HEK293 (cell line): ENCODE measurements around the gene GLYATL1B.
"Not testable (repeated sequence)": the region's sequence is repeated elsewhere in the genome, so short reads cannot be mapped to it uniquely, and the experiment has no call there.

Source experiments
- CTCF ChIA-PET: fragments of 350-600 bp; formaldehyde crosslinking; extraction: SDS; loops from one replicate; lab custom pipeline; 2021; ENCODE audit warnings: antibody characterized with exemption; lab: Yijun Ruan, JAX
- POLR2A ChIA-PET: fragments of 300-600 bp; formaldehyde crosslinking; extraction: SDS; loops from one replicate; lab custom pipeline; 2020; ENCODE audit warnings: antibody characterized with exemption, inconsistent platforms; lab: Yijun Ruan, JAX
- H3K27ac ChIP-seq: fragments of 200-500 bp; sonication (Bioruptor generic); 2 replicates; pipeline ENCODE4 v1.5.1; 2014; ENCODE audit warnings: low read depth, low read length, control low read depth, inconsistent platforms; ENCODE audit errors: extremely low read depth
- H3K36me3 ChIP-seq, 2 experiments: fragments of 200-500 bp in 1 of 2; sonication (Bioruptor generic) in 1 of 2; 1 replicate in 1 of 2; 2 replicates in 1 of 2; pipeline ENCODE4 v1.5.1; 2014 to 2017; ENCODE audit warnings: inconsistent platforms in 2 of 2, low read length in 2 of 2; ENCODE audit not compliant: control insufficient read depth in 2 of 2, insufficient read depth in 1 of 2
- H3K4me1 ChIP-seq: fragments of 200-500 bp; sonication (Bioruptor generic); 2 replicates; pipeline ENCODE4 v1.5.1; 2014; ENCODE audit warnings: mild to moderate bottlenecking, low read length, inconsistent platforms; ENCODE audit not compliant: control insufficient read depth, insufficient read depth
- H3K4me3 ChIP-seq: 2 replicates; pipeline ENCODE4 v1.5.1; 2011; ENCODE audit warnings: low read depth, mild to moderate bottlenecking, control low read depth, low read length, moderate library complexity
- H3K9me3 ChIP-seq: fragments of 200-500 bp; sonication (Bioruptor generic); 2 replicates; pipeline ENCODE4 v1.5.1; 2014; ENCODE audit warnings: low read depth, low read length, inconsistent platforms; ENCODE audit not compliant: control insufficient read depth, insufficient read depth
- CTCF ChIP-seq: fragments of 450-650 bp; formaldehyde crosslinking; IDR thresholded peaks from 2 replicates; pipeline ENCODE4 v1.5.1; 2016; ENCODE audit warnings: missing biosample characterization, missing genetic modification characterization
- ELK4 ChIP-seq: IDR thresholded peaks from 2 replicates; pipeline ENCODE4 v1.6.1; 2011; ENCODE audit warnings: mild to moderate bottlenecking, low read depth, low read length, borderline replicate concordance
- GLIS1 ChIP-seq: fragments of 450-650 bp; formaldehyde crosslinking; IDR thresholded peaks from 2 replicates; pipeline ENCODE4 v1.5.1; 2016; ENCODE audit warnings: missing biosample characterization, missing genetic modification characterization
- KLF17 ChIP-seq: fragments of 450-650 bp; formaldehyde crosslinking; IDR thresholded peaks from 2 replicates; pipeline ENCODE4 v1.5.1; 2016; ENCODE audit warnings: missing biosample characterization, missing genetic modification characterization
- ZNF132 ChIP-seq: fragments of 450-650 bp; formaldehyde crosslinking; IDR thresholded peaks from 2 replicates; pipeline ENCODE4 v1.5.1; 2017; ENCODE audit warnings: missing biosample characterization, missing genetic modification characterization, borderline replicate concordance
- ZNF280D ChIP-seq: fragments of 450-650 bp; formaldehyde crosslinking; IDR thresholded peaks from 2 replicates; pipeline ENCODE4 v1.5.1; 2016; ENCODE audit warnings: missing biosample characterization, missing genetic modification characterization
- ZNF350 ChIP-seq: fragments of 450-650 bp; formaldehyde crosslinking; IDR thresholded peaks from 2 replicates; pipeline ENCODE4 v1.5.0; 2017; ENCODE audit warnings: missing biosample characterization, mild to moderate bottlenecking, missing genetic modification characterization
- ZNF473 ChIP-seq: fragments of 450-650 bp; formaldehyde crosslinking; IDR thresholded peaks from 2 replicates; pipeline ENCODE4 v1.5.1; 2017; ENCODE audit warnings: missing biosample characterization, missing genetic modification characterization
- ZNF513 ChIP-seq: fragments of 450-650 bp; IDR thresholded peaks from 2 replicates; pipeline ENCODE4 v1.5.1; 2018; ENCODE audit warnings: missing biosample characterization, missing genetic modification characterization
- ZNF544 ChIP-seq: fragments of 450-650 bp; formaldehyde crosslinking; IDR thresholded peaks from 2 replicates; pipeline ENCODE4 v1.5.0; 2017; ENCODE audit warnings: missing biosample characterization, missing genetic modification characterization
- ZNF654 ChIP-seq: fragments of 450-650 bp; formaldehyde crosslinking; IDR thresholded peaks from 2 replicates; pipeline ENCODE4 v1.5.1; 2016; ENCODE audit warnings: low read depth, missing biosample characterization, missing genetic modification characterization

Gene GLYATL1B

DNA sequence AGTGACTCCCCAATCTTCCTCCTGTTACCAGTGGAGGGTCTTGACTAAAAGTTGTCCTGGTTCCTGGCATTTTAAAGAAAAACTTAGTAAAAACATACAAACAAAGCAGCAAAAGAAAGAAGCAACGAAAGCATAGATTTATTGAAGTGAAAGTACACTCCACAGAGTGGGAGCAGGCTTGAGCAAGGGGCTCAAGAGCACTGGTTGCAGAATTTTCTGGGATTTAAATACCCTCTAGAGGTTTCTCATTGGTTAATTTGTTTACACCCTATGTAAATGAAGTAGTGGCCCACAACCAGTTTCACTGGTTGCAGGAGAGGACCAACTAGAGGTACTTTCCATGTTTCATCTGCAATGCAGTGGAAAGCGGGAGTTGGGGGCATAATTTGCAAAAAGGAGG lies 31.7 kb downstream of the GLYATL1B start:
- TF ChIP-seq ELK4 (no peak), KLF17 (no peak), ZNF280D (tag by site-specific recombination) (no peak), ZNF473 (tag by site-specific recombination) (no peak)
- H3K4me3 ChIP-seq = no peak overlapping the region
- no peaks in the 10 kb centered on the region for H3K9me3 ChIP-seq
- no peak overlapping the region for H3K27ac ChIP-seq
- H3K4me1 ChIP-seq = no peaks in the 10 kb centered on the region
- H3K36me3 ChIP-seq = peaks cover 4 to 74% of the 10 kb centered on the region in 2 experiments; a peak in 2 of 3 replicates
- CTCF ChIA-PET = no interaction called here
- POLR2A ChIA-PET = no interaction called here

DNA sequence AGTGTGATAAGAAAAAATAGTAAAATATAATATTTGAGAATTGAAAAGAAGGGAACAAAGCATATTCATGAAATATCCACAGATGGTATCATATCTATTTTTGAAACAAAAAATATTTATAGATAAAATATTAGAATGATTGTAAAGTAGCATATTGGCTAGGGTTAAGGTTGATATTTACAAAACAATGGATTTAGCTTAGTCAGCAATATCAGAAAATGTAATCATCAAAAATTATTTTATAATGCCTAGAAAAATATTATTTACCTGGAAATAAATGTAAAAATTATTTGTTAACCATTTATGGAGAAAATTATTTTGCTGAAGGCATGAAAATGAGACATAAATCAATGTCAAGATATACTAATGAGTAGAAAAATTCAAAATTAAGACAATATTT lies 33.7 kb downstream of the GLYATL1B start:
- no peak overlapping the region for H3K4me3 ChIP-seq
- H3K36me3 ChIP-seq = peaks cover 9 to 72% of the 10 kb centered on the region in 2 experiments; a peak in 2 of 3 replicates
- ChIA-PET POLR2A (no interaction called here), CTCF (interaction anchor here (0.7 kb wide), 1 partner anchor 37 kb away, joined by 3 read pairs; no protein-coding TSS in a partner anchor)
- TF ChIP-seq GLIS1 (tag by site-specific recombination) (no peak), ZNF544 (no peak), ZNF350 (no peak), ZNF132 (tag by site-specific recombination) (no peak)
- no peaks in the 10 kb centered on the region for H3K4me1 ChIP-seq
- no peaks in the 10 kb centered on the region for H3K9me3 ChIP-seq
- H3K27ac ChIP-seq = no peak overlapping the region

DNA sequence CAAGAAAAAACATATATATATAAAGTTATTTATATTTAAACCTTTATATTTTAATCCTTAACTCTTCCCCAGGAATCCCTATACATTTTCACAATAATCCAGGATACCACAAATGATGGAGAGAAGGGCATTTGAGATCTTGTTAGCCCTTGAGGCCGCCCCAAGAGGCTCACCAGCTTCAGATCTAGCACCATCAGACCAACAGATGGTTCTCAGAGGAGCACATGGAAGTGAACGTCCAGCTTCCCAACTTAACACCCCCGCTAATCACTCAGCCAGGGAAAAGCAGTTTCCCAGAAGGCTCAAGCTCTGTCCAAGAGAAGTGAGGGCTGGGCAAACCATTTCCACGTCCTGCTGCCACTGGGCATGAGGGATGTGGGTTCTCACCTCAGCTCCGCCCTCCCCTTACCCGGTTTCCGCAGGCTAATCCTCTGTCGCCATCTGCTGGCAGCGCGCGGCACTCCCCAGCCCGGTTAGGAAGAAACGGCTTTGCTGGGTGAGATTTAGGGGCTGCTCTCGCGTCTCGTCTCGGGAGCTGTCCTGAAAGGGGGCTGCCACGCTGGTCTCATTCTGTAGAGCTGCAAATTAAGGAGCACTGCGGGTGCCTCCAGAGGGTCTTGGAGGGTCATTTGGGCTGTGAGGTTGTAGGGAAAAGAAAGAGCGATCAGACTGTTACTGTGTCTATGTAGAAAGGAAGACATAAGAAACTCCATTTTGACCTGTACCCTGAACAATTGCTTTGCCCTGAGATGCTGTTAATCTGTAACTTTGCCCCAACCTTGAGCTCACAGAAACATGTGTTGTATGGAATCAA lies 49.7 kb downstream of the GLYATL1B start:
- Histone ChIP-seq H3K27ac (no peak overlapping the region), H3K36me3 (peaks cover 0 to 4% of the 10 kb centered on the region in 2 experiments; a peak in 1 of 3 replicates), H3K4me1 (no peaks in the 10 kb centered on the region), H3K4me3 (no peak overlapping the region; the same call in 1 of the 2 replicates), H3K9me3 (no peaks in the 10 kb centered on the region)
- POLR2A ChIA-PET = interaction anchor here (2.3 kb wide), 1 partner anchor 29 kb away, joined by 11 read pairs; the partner anchor contains the start of gene FAM111B
- CTCF ChIA-PET = interaction anchor here (0.5 to 2.4 kb wide), 41 partner anchors 8 to 875 kb away, joined by 3 to 20 read pairs (median 4); partner anchors contain the start of genes FAM111B and GLYATL1B
- no peak for TF ChIP-seq ZNF513
- 0 out of 2 replicates have a peak, but pooled peaks have one; percentile 8 for TF ChIP-seq CTCF (tag by site-specific recombination)
- TF ChIP-seq ZNF654 = peak; percentile 65

DNA sequence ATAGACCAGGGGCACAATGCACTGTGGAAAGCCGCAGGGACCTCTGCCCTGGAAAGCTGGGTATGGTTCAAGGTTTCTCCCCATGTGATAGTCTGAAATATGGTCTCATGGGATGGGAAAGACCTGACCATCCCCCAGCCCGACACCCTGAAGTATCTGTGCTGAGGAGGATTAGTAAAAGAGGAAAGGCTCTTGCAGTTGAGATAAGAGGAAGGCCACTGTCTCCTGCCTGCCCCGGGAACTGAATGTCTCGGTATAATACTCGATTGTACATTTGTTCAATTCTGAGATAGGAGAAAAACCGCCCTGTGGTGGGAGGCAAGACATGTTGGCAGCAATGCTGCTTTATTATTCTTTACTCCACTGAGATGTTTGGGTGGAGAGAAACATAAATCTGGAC lies 50.4 kb downstream of the GLYATL1B start:
- CTCF ChIA-PET = interaction anchor here (0.6 to 2.4 kb wide), 27 partner anchors 8 to 483 kb away, joined by 3 to 20 read pairs (median 5); partner anchors contain the start of genes FAM111B and GLYATL1B
- H3K36me3 ChIP-seq, H3K9me3 ChIP-seq, H3K4me1 ChIP-seq, H3K4me3 ChIP-seq, H3K27ac ChIP-seq: not testable (repeated sequence)
- POLR2A ChIA-PET = interaction anchor here (2.3 kb wide), 1 partner anchor 30 kb away, joined by 11 read pairs; the partner anchor contains the start of gene FAM111B
